Esophagus mucosa (tissue), 1 donor: ENCODE results near the gene MEF2B. TPM values are rescaled to one million over a fixed set of nuclear protein-coding genes. Genes with fewer than 3 reads are reported as not detected.
"Not testable (repeated sequence)": the region's sequence is repeated elsewhere in the genome, so short reads cannot be mapped to it uniquely, and the experiment has no call there.

ENCODE experiments used
- ATAC-seq: fragments of 200-7000 bp; cut with Tn5 transposase; one replicate; pipeline ENCODE4 v1.9.1; 2020
- total RNA-seq: library from RNA; stranded (reverse); gene quantifications from one replicate; pipeline ENCODE4 v1.2.4, GENCODE V29; 2023
- donor health status: DM: yes; HTN: yes; CAD: no.

Gene MEF2B
- total RNA-seq, 1 donor from 2014 or later, result 1.4 TPM

- no peak for ATAC-seq
These were observed 22.9 kb upstream of the MEF2B start for GRCh38 chr19:19192910-19193423.

- ATAC-seq, result peak; percentile 95
These were observed 22.2 kb upstream of the MEF2B start, which contains the start of the genes BORCS8 and RFXANK for GRCh38 chr19:19192078-19192882. TSS of gene BORCS8 (minus strand) at chr19:19192152. CDS start at chr19:19192117, 35 bp downstream. TSS of gene RFXANK (plus strand) at chr19:19192258. CDS start at chr19:19193947, 1,689 bp downstream.

DNA sequence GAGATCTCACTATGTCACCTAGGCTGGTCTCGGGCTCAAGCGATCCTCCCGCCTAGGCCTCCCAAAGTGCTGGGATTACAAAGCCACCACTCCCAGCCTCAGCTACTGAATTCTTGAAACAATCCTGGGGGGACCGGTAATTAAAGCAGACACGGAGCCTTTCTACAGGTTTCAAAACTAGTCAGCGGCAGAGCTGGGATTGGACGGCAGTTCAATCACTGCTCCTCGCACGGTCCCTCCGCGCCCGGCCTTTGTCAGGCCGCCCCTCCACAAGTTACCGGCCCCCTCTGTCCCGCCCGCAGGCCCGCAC lies 21.7 kb upstream of the MEF2B start:
- no peak for ATAC-seq

DNA sequence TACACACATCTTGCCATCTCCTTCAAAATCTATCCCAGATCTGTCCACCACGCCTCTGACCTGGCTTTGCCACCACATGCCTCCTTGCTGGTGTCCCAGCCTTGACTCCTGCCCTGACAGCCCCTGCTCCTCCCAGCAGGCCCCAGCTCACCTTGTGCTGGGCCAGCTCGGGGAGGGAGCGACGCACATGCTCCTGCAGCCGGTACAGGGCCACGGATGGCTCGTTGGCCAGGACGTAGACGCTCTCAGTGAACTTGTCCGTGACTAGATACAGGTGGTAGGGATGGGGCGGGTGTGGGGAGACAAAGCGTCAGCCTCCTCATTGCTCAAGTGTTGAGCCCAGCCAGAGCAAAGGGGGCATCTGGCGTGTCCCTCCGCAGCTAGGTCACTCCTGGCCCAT lies 16.7 kb upstream of the MEF2B start:
- ATAC-seq, result no peak

- peak; percentile 68 for ATAC-seq
These were observed 16.0 kb upstream of the MEF2B start for GRCh38 chr19:19185853-19186740.

DNA sequence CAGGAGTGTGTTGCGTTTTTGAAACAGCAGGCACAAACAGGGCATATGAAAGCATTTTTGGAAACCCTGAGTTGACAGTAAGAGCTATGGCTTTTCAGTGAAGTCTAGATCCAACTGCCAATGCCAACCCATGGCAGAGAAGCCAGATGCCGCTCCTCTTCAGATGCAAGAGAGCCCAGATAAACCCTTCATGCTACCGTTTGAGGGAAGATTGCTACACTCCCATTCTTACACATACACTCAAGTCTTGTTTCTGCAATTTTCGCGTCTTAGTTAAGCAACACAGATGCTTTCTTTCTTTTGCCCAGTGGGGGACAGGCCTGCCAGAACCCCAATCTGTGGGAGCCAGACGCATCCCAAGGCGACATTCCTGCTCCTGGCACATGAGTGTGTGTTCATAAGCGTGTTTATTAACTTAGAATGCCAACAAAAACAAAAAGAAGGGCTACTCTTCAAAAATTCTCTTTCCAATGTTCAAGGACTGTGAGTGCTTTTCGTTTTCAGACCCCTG lies 11.5 kb upstream of the MEF2B start:
- ATAC-seq, result no peak

GRCh38 chr19:19179548-19180441 lies 9.7 kb upstream of the MEF2B start:
- no peak for ATAC-seq

- ATAC-seq, result no peak
These were observed 6.9 kb upstream of the MEF2B start for GRCh38 chr19:19176950-19177349.

GRCh38 chr19:19173243-19173642 lies 3.2 kb upstream of the MEF2B start:
- not testable (repeated sequence) for ATAC-seq

DNA sequence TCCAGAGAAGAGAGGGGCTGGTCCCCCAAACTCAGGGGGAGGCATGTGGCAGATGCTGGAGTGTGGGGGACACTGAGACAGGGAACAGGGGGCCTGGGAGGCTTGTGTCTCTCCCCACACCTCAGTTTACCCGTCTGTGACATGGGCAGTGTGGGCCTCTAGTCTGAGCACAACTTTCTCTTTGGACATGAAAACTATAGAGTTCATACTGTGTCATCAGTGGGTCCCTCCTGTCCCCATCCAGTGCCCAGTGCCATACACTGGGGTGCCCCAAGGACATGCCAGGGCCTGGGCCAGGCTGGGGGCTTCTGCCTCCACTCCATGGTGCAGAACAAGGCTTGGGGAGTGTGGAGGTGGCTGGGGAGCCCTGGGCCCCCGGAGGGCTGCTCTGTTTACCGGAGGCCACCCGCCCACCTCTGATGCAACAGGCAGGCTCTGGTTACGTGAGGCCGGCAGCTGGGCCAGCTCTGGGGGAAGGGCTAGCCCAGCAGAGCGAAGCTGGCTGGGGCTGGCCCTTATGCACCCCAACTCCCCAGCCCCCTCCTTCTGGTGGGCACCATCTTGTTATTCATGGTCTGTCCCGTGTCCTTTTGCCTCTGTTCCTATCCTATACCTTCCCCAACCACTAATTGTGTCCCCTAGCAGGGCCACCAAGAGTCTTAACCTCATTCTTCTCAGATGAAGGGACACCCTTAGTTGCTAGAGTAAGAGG lies 1.9 kb upstream of the MEF2B start:
- peak; percentile 5 for ATAC-seq

GRCh38 chr19:19170873-19171672 lies 1.0 kb upstream of the MEF2B start:
- no peak for ATAC-seq

DNA sequence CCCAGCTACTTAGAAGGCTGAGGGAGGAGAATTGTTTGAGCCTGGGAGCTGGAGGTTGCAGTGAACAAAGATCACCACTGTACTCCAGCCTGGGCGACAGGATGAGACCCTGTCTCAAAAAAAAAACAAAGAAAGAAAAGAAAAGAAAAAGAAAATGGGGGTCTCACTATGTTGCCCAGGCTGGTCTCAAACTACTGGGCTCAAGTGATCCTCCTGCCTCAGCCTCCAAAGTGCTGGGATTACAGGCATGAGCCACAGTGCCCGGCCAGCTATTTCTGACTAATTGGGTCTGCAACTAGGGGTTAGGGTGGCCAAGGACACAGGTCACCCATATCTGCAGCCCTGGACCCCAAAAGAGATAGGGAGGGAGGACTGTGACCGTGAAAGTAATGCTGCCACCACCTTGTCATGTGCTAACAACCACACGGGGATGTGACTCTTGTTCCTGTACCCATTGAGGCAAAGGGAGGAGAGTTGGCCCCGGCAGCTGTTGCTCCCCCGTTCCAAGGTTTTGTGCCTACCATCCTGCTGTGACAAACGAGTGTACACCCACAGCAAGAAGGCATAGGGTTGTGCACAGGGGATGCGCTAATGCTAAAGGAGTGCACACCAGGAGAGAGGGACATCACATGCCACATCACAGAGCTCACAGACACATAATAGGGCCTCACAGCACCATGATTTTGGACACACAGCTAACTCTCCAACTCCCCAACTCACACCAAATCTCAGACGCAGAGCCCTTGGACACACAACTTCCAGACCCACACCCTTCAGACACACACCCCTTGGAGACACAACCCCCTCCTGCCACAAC lies 619 bp downstream of the MEF2B start:
- ATAC-seq, result no peak

GRCh38 chr19:19167612-19168011 lies 2.5 kb downstream of the MEF2B start:
- ATAC-seq, result no peak

- no peak for ATAC-seq
These were observed 4.7 kb downstream of the MEF2B start for GRCh38 chr19:19165396-19165795.

GRCh38 chr19:19162495-19162894 lies 7.6 kb downstream of the MEF2B start:
- no peak for ATAC-seq

DNA sequence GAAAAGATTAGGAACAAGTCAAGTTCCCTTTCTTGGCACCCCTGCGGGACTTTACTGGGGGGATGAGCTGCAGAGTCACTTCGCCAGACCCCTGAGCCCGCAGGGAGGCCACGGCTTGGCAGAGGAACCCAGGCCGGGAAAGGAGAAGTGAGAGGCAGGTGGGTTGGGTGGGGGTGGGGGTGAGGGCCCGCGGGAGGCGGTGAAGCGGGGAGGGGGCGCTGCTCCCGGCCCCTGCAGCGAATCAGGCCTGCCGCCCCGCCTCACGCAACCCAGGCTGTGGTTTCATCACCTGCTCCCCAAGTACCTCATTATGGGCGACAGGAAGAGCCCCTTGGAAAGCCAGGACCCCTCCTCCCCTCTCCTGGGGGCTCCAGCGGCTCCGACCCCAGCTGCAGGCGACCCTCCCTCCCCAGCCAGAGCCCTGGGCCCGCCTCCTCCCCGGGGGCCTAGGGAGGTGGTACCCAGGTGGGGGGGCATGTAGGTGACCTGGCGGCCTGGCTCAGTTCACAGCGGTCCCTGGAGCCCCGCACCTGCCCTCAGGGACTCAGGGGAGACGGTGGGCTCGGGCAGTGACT lies 9.5 kb downstream of the MEF2B start:
- ATAC-seq, result no peak

DNA sequence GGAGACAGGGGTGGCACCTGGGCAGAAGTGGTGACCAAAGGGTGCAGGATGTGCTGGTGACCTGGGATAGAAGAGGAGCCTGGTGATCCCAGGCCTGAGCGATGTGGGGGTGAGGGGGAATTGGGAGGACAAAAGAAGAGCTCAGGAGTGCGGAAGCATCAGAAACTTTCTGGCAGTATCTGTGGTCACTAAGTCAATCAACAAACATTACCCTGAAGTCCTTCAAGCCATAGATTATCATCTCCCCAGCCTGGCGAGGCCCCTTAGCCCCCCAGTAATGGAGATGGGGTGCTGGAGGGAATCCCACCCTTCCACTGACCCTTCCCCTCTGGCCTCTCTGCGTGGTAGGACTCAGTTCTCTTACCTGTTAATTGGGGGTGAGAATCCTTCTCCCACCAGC lies 10.5 kb downstream of the MEF2B start:
- ATAC-seq, result no peak

GRCh38 chr19:19157808-19158207 lies 12.3 kb downstream of the MEF2B start:
- ATAC-seq, result no peak

- peak; percentile 43 for ATAC-seq
These were observed 14.4 kb downstream of the MEF2B start for GRCh38 chr19:19155495-19156219.
